SK-N-SH treated with all-trans-retinoic acid at 6 μM for 48 hours (cell line): ENCODE results near the gene KTI12.

Source experiments
- ATAC-seq: fragments of 200-7000 bp; cut with Tn5 transposase; 3 replicates; pipeline ENCODE4 v1.9.1; 2020; ENCODE audit warnings: mild to moderate bottlenecking, moderate library complexity
- BACH2 ChIP-seq: fragments of 250-450 bp; sonication (Bioruptor Pico); IDR thresholded peaks from 2 replicates; pipeline ENCODE4 v1.9.0; 2021; ENCODE audit warnings: mild to moderate bottlenecking, borderline replicate concordance
- CREB5 ChIP-seq: fragments of 250-450 bp; sonication (Bioruptor Pico); IDR thresholded peaks from 2 replicates; pipeline ENCODE4 v1.5.1; 2020; ENCODE audit warnings: low read depth, mild to moderate bottlenecking, moderate library complexity
- CSDC2 ChIP-seq: fragments of 250-450 bp; sonication (Bioruptor Pico); IDR thresholded peaks from 2 replicates; pipeline ENCODE4 v1.5.0; 2020; ENCODE audit warnings: mild to moderate bottlenecking, moderate library complexity
- CSRNP3 ChIP-seq: fragments of 250-450 bp; sonication (Bioruptor Pico); IDR thresholded peaks from 2 replicates; pipeline ENCODE4 v1.5.1; 2021; ENCODE audit warnings: mild to moderate bottlenecking, moderate library complexity
- GLIS3 ChIP-seq: fragments of 250-450 bp; sonication (Bioruptor Pico); IDR thresholded peaks from 2 replicates; pipeline ENCODE4 v1.5.0; 2020; ENCODE audit warnings: mild to moderate bottlenecking, moderate library complexity
- ISL1 ChIP-seq: fragments of 250-450 bp; sonication (Bioruptor Pico); IDR thresholded peaks from 2 replicates; pipeline ENCODE4 v2.1.2; 2022; ENCODE audit warnings: mild to moderate bottlenecking, moderate library complexity
- OSR1 ChIP-seq: fragments of 250-450 bp; sonication (Bioruptor Pico); IDR thresholded peaks from 2 replicates; pipeline ENCODE4 v1.8.0; 2022; ENCODE audit warnings: moderate library complexity, mild to moderate bottlenecking, inconsistent platforms
- POU6F1 ChIP-seq: fragments of 250-450 bp; sonication (Bioruptor Pico); IDR thresholded peaks from 2 replicates; pipeline ENCODE4 v1.8.0; 2021; ENCODE audit warnings: low read depth, mild to moderate bottlenecking, moderate library complexity, borderline replicate concordance
- PPARA ChIP-seq: fragments of 250-450 bp; sonication (Bioruptor Pico); IDR thresholded peaks from 2 replicates; pipeline ENCODE4 v1.5.0; 2020; ENCODE audit warnings: mild to moderate bottlenecking, borderline replicate concordance
- RARB ChIP-seq: fragments of 250-450 bp; sonication (Bioruptor Pico); IDR thresholded peaks from 2 replicates; pipeline ENCODE4 v1.8.0; 2021; ENCODE audit warnings: mild to moderate bottlenecking, moderate library complexity
- SNAI2 ChIP-seq: fragments of 250-450 bp; sonication (Bioruptor Pico); IDR thresholded peaks from 2 replicates; pipeline ENCODE4 v1.5.0; 2020; ENCODE audit warnings: mild to moderate bottlenecking, moderate library complexity
- TCF4 ChIP-seq: fragments of 250-450 bp; sonication (Bioruptor Pico); IDR thresholded peaks from 2 replicates; pipeline ENCODE4 v1.8.0; 2021; ENCODE audit warnings: mild to moderate bottlenecking, moderate library complexity, borderline replicate concordance
- TOX ChIP-seq: fragments of 250-450 bp; sonication (Bioruptor Pico); IDR thresholded peaks from 2 replicates; pipeline ENCODE4 v1.8.0; 2021; ENCODE audit warnings: mild to moderate bottlenecking, moderate library complexity, borderline replicate concordance
- TSHZ2 ChIP-seq: fragments of 250-450 bp; sonication (Bioruptor Pico); IDR thresholded peaks from 2 replicates; pipeline ENCODE4 v1.5.0; 2020; ENCODE audit warnings: mild to moderate bottlenecking, moderate library complexity
- ZC3H10 ChIP-seq: fragments of 250-450 bp; sonication (Bioruptor Pico); IDR thresholded peaks from 2 replicates; pipeline ENCODE4 v1.5.1; 2021; ENCODE audit warnings: mild to moderate bottlenecking, moderate library complexity
- ZFP30 ChIP-seq: fragments of 450-650 bp; formaldehyde crosslinking; IDR thresholded peaks from 2 replicates; pipeline ENCODE4 v1.5.0; 2022; ENCODE audit warnings: mild to moderate bottlenecking, moderate library complexity
- ZNF70 ChIP-seq: fragments of 450-650 bp; formaldehyde crosslinking; IDR thresholded peaks from 2 replicates; pipeline ENCODE4 v1.5.0; 2020; ENCODE audit warnings: mild to moderate bottlenecking, moderate library complexity
- ZNF8 ChIP-seq: fragments of 450-650 bp; formaldehyde crosslinking; IDR thresholded peaks from 2 replicates; pipeline ENCODE4 v1.5.0; 2020; ENCODE audit warnings: mild to moderate bottlenecking, moderate library complexity

The KTI12 gene

GRCh38 chr1:52002038-52002917 lies 31.3 kb downstream of the KTI12 start:
- ATAC-seq, result peak; percentile 97
- TF ChIP-seq TCF4 (CRISPR knock-in tag) (no peak), ZNF70 (CRISPR knock-in tag) (no peak), ZFP30 (CRISPR knock-in tag) (no peak), TOX (CRISPR knock-in tag) (no peak)

GRCh38 chr1:51998701-51999100 lies 34.9 kb downstream of the KTI12 start:
- ATAC-seq, result no peak
- TF ChIP-seq SNAI2 (CRISPR knock-in tag) (no peak), PPARA (no peak), ZFP30 (CRISPR knock-in tag) (no peak), GLIS3 (CRISPR knock-in tag) (no peak)

GRCh38 chr1:51997974-51998382 lies 35.6 kb downstream of the KTI12 start:
- TF ChIP-seq CSRNP3 (CRISPR knock-in tag) (no peak), TSHZ2 (no peak), TCF4 (CRISPR knock-in tag) (no peak), RARB (no peak), CSDC2 (CRISPR knock-in tag) (no peak), SNAI2 (CRISPR knock-in tag) (no peak), CREB5 (CRISPR knock-in tag) (no peak), OSR1 (no peak), GLIS3 (CRISPR knock-in tag) (no peak), ZFP30 (CRISPR knock-in tag) (no peak), ZC3H10 (CRISPR knock-in tag) (no peak), PPARA (no peak)
- no peak for ATAC-seq

- peak; percentile 100 for ATAC-seq
- TF ChIP-seq ISL1 (CRISPR knock-in tag), result no peak
- no peak for TF ChIP-seq CSRNP3 (CRISPR knock-in tag)
- no peak for TF ChIP-seq BACH2 (CRISPR knock-in tag)
- no peak for TF ChIP-seq OSR1
- TF ChIP-seq ZNF70 (CRISPR knock-in tag), result no peak
- no peak for TF ChIP-seq POU6F1 (CRISPR knock-in tag)
- TF ChIP-seq SNAI2 (CRISPR knock-in tag), result no peak
- no peak for TF ChIP-seq TOX (CRISPR knock-in tag)
- TF ChIP-seq ZNF8 (CRISPR knock-in tag), result no peak
- no peak for TF ChIP-seq ZFP30 (CRISPR knock-in tag)
Observed at GRCh38 chr1:51990478-51990965, 43.1 kb downstream of the KTI12 start, which contains the start of gene RAB3B. Gene RAB3B (minus strand): TSS chr1:51990700. CDS start chr1:51977117, 13,583 bp downstream.
